ENCODE measurements around the gene WASF2.
"Not testable (repeated sequence)": the region's sequence is repeated elsewhere in the genome, so short reads cannot be mapped to it uniquely, and the experiment has no call there.

The WASF2 gene

DNA sequence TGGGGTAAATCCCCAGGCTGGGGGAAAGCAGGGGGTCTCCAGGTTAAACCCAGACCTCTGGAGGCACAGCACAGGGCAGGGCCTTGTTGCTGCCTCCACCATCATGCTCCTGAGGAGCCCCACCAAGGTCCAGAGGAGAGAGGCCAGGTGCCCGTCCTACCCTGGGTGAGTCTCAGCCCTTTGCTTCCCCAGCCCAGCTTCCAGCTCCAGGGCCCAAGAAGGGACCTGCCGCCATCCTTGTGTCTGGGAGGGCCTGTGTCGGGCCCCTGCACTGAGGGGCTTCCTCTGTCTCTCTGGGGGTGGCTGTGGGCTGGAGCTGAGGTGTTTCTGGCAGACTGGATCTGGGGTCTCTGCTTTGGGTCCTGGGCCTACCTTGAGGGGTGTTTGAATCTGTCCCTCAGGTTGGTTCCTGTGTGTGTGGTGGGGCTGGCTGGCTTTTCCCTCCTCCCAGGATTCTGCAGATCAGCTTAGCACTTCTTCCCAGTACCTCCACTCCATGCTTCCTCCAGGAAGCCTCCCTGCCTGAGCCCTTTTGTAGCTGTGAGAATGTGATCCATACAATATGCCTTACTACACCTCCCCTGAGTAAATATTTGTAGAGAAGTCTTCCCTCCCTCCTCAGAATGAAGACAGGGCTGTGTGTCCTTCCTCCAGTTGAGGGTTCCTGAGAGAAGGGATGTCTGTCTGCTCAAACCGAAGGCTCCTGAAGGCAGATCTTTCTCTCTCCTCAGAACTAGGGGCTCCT, 91.4 kb downstream of the WASF2 start:
- no peak for DNase-seq (ENCODE audit: low read depth in 2 of 2)

DNA sequence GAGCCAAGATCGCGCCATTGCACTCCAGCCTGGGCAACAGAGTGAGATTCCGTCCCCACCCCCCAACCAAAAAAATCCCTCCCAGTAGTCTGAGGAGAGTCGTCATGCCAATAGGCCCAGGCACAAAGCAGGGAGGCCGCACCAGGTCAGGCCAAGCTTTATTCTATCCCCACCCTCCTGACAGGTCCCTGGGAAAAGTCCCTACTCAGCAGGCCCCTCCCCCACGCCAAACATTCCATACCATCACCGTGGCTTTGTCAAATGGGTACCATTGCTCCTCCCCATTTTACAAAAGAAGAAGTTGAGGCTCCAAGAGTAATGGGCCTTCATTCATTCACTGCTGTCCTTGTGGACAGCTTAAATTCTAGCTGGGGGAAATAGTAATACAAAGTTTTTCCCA, 92.2 kb downstream of the WASF2 start:
- DNase-seq (ENCODE audit: low read depth in 2 of 2) = no peak

DNA sequence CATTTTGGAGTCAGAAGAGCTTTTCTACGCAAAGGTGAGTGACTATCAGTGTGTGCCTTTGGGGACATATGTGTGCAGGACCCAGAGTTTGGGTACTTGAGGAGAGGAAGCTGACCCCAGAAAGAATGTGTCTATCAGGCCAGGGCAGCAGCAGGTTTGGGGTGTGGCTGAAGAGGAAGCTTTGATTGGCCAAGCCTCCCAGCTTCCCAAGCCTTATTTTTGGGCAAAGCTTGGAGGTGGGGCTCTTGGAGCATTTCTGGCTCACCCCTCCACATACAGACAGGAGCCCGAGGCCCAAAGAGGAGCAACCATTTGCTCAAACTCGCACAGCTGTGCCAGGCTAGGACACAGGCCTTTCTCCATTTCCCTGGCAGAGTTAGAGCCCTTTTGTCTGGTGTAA, 92.9 kb downstream of the WASF2 start:
- no peak for DNase-seq (ENCODE audit: low read depth in 2 of 2)

DNA sequence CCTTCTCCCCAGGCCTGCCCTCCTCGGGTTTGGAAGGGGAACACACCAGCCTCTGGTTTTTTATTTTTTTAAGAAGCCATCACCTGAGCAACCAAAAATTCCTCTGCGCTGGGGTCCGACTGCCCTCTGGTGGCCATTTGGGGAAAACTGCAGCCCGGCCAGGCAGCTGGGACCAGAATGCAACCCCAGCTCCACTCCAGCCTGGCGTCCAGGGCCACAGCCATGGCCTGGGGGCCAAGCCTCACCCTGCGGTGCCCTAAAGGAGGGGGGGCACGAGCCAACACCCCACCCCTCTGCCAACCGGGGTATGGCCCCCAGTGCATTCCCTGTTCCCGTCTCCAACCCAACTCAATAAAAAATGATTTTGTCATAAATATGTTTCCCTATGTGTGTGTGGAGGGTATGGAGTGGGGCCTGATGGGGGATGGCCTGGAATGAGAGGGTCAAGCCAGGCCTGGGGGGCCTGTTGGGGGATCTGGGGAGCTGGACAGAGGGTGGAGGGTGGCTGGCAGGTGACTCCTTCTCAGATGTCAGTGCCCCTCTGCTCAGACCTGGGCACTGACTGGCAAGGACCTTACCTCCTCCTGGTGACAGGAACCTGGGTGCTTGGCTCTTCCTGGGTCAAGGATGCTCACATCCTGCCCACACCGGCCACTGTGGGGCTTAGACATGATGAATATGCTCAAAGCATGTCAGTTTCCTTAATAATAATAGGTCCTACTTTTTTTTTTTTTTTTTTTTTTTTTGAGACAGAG, 94.3 kb downstream of the WASF2 start:
- peak; percentile 65 to 73 for DNase-seq (ENCODE audit: low read depth in 2 of 2)

DNA sequence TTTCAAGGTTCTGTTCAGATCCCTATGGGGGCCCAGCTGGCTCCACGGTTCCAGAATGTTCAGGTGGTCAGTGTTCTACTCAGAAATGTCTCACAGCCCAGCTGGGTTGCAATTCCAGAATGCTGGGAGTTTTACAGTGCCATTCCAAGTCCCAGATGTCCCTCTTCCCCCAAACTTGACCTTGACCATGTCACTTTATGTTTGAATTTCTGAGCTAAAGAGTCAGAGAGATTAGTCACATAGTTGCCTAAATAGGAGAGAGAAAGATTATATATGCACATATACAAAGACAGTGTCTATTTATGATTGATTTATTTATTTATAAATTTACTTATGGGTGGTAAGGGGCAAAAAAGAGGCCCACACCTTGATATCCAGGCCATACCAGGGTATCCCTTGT, 95.0 kb downstream of the WASF2 start:
- DNase-seq (ENCODE audit: low read depth in 2 of 2) = no peak

DNA sequence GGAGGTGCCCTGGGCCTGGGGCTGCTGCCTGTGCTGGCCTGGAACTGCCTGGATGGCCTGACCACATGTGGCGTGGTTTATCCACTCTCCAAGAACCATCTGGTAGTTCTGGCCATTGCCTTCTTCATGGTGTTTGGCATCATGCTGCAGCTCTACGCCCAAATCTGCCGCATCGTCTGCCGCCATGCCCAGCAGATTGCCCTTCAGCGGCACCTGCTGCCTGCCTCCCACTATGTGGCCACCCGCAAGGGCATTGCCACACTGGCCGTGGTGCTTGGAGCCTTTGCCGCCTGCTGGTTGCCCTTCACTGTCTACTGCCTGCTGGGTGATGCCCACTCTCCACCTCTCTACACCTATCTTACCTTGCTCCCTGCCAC, 95.7 kb downstream of the WASF2 start:
- DNase-seq (ENCODE audit: low read depth in 2 of 2) = no peak

DNA sequence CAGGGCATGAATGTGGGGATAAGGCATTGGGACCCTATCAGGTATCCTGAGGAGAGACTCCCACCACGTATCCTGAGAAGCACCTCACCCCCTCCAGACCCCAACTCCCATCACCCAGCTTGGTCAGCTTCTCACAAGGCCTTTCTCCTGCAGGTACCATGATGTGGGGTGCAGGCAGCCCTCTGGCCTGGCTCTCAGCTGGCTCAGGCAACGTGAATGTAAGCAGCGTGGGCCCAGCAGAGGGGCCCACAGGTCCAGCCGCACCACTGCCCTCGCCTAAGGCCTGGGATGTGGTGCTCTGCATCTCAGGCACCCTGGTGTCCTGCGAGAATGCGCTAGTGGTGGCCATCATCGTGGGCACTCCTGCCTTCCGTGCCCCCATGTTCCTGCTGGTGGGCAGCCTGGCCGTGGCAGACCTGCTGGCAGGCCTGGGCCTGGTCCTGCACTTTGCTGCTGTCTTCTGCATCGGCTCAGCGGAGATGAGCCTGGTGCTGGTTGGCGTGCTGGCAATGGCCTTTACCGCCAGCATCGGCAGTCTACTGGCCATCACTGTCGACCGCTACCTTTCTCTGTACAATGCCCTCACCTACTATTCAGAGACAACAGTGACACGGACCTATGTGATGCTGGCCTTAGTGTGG, 96.2 kb downstream of the WASF2 start:
- no peak for DNase-seq (ENCODE audit: low read depth in 2 of 2)

DNA sequence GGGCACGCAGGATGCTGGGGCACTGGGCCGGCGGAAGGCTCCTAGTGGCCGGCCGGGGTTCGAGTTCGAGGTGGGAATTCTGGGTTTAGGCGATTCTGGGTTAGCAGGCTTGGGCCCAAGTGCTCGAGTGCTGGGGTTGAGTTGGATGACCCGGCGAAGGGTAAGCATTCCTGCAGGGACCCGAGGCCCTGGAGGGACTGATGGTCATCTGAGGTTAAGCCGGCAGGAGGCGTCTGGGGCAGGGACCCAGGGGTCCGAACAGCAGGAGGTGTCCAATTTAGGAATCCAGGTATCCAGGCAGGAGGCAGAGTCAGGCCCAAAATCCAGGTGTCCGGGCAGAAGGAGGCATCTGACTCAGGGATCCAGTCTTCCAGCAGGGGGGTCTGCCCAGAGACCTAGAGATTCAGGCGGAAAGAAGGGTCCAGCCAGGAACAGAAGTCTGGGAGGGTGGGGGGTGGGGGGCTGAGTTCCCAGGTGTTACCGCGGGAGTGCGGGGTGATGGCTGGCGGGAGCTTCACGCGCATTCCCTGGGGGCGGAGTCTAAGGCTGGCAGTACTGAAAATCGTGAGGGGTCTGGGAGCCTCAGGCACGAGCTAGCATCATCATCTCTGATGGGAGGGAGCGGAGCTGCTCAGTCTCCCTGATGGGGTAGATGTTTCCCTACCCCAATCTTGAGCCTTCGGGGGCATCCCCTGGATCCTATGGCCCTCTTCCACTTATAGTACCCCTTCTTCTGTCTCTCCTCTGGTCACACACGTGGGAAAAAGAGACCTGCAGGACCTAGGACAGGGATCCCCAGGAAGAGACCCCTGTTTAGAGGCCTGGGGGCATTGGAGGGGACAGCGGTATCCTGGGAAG, 97.0 kb downstream of the WASF2 start:
- no peak for DNase-seq (ENCODE audit: low read depth in 2 of 2)

DNA sequence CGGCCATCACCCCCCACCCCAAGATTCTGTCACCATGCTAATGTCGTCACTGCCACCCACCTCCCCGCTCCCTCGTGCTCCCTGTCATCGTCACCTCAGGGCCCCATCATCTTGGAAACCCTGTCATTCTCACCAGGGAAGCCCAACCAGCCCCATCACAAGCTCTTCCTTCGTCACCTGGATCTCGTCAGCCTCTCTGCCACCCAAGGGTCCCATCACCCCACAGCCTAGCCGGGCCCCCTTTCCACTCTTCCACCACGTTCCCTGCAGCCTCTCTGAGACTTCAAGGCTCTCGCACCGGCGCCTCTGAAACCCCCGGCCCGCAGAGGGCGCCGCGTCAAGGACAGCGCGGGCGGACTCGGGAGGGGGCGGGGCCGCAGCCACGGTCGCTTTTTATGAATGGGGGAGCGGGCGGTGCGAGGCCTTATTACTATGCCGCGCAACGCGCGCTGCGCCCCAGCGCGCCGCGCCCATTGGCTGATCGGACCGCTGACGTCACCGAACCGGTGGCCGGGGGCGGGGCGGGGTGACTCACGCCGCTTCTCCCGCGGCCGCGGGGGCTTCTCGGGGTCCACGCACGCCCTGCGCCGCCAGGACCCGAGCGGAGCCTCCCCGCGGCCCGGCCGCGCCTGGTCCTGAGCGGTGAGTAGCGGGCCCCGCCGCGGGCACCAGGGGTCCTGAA, 97.7 kb downstream of the WASF2 start, which contains the start of gene GPR3:
TSS of gene GPR3 (plus strand) at position 527 of the 682 bp plus-strand sequence. CDS start 1,177 bp downstream, outside the sequence.
- DNase-seq (ENCODE audit: low read depth in 2 of 2) = peak; percentile 93 to 95

DNA sequence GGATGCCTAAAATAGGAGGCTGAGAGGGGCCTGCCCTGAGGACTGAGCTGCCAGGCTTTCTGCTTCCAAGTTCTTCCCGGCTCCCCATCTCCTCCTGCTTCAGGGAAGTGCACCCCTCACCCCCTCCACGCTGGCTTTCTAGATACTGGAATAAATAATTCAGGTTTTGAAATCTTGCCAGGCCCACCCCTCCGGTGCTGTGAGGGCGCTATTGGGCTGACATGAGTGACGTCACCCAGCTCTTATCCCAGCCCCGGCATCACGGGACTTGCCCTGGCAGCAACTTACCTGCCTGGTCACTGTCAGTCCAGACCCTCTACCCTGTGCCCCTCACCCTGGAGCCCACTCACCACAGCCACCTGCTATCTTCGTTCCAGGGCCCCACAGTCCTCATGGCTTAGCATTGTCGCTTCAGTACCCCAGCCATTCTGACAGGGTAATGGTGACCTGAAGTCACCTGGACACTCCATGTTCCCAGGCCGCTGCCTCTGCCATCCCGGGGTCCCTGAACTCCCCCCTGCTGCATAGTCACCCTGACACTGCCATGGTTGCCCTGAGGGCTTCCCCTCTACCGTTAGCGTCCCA, 98.4 kb downstream of the WASF2 start:
- DNase-seq (ENCODE audit: low read depth in 2 of 2) = no peak

DNA sequence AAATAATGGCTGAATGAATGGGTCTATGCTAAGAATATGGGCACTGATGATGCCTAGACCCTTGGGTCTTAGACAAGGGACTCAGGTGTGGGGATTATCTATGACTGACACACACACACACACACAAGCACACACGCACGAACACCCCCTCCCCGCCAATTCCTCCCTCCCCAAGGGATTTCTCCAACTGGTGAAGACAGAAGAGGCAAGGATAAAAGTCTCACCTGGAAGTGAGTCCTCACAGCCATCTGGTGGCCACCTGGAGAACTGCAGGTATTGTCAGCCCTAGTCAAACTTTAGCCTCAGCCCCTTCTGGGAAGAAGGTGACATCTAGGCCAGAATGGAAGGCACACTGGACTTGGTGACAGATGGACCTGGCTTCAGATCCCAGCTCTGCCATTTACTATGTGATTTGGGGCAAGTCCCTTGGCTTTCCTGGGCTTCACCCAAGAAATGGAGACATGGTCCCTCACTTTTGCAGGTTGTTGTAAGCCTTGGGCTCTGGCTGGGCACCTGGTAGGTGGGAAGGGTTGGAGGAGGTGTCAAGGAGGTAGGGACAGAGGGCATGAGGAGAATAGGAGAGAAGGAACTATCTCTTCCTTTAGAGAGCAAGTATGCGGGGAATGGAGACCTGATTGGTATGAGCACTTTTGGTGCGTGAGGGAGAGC, 101.5 kb downstream of the WASF2 start:
- DNase-seq (ENCODE audit: low read depth in 2 of 2) = peak; percentile 70 to 73

DNA sequence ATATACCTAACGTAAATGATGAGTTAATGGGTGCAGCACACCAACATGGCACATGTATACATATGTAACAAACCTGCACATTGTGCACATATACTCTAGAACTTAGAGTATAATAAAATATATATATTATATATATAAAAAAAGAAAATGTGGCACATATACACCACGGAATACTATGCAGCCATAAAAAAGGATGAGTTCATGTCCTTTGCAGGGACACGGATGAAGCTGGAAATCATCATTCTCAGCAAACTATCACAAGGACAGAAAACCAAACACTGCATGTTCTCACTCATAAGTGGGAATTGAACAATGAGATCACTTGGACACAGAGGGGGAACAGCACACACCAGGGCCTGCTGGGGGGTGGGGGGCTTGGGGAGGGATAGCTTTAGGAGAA, 105.2 kb downstream of the WASF2 start:
- not testable (repeated sequence) for DNase-seq (ENCODE audit: low read depth in 2 of 2)

DNA sequence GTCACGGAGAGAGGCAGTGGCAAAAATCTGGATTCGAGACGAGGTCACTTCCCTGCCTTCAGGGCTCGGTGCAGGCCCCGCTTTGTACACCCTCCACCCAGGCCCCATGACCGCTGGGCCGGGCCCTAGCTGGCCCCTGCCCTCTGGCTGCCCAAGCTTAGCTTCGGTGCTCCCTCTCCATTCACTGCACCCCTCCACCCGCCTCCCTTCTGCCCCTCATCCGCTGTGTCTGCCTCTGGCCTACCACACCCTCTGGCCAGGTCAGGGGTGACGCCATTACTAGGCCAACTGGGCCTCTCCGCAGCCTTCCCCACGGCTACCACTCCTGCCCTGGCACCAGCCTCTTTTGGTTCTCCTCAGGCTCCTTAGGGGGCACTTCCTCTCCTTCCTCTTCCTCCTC, 106.3 kb downstream of the WASF2 start:
- DNase-seq (ENCODE audit: low read depth in 2 of 2) = no peak

DNA sequence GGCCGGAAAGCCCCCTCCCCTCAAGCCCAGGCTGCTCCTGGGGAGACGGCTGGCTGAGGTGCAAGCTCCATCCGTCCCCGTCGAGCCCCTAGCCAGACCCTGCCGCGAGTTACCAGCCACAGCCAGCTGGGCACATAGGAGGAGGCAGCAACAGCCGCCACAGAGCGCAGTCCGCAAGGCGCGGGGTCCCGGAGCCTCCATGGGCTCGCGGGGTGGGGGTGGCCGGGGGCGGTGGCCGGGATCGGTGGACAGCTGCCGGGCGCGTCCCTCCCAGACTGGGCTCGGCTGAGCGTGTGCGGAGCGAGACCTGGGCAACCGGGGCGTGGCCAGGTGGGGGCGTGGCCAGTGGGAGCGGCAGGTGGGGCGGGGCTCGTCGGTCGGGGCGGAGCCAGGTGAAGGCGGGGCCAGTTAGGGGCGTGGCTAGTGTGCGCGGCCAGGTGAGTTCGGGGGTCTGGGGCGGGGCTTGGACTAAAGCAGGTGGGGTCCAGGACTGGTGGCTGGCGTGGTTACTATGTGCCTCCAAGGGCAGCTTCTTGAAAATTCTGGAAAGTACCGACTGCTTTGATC, 106.8 kb downstream of the WASF2 start, which contains the start of gene CD164L2:
TSS of gene CD164L2 (minus strand) at position 295 of the 567 bp plus-strand sequence. CDS start at position 201, 94 bp downstream.
- DNase-seq (ENCODE audit: low read depth in 2 of 2) = no peak

DNA sequence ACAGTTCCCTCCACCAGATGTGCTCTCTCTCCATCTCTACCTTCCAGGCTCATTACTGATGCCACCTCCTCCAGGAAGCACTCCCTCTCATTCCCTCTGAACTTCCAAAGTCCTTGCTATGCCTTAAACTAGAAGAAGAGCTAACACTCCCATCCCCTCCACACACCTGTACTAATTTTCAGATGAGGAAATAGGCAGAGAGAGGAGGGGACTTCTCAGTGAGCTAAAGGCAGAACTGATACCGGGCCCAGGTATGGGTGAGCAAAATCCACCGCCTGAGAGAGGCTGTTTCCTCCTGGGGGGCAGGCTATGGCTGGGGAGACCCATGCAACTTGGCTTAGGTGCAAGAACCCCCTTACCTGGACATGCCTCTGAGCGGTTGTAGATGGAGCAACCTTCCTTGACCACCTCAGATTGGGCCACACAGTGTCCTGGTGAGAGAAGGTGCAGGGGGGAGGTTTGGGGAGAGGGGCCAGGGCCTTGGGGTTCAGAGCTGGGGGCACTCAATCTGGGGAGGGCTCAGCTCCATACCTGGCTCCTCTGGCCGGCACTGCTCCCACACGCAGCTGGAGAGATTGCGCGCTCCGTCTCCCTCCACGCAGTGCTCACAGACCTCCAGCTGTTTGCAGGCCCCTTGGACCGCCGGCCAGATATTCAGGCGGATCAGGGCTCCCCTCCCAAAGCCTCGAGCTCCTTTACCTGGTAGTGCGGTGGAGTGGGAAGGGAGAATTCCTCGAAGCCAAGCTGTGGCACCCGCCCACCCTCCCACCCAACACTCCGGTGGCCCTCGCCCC, 107.8 kb downstream of the WASF2 start:
- DNase-seq (ENCODE audit: low read depth in 2 of 2) = no peak

DNA sequence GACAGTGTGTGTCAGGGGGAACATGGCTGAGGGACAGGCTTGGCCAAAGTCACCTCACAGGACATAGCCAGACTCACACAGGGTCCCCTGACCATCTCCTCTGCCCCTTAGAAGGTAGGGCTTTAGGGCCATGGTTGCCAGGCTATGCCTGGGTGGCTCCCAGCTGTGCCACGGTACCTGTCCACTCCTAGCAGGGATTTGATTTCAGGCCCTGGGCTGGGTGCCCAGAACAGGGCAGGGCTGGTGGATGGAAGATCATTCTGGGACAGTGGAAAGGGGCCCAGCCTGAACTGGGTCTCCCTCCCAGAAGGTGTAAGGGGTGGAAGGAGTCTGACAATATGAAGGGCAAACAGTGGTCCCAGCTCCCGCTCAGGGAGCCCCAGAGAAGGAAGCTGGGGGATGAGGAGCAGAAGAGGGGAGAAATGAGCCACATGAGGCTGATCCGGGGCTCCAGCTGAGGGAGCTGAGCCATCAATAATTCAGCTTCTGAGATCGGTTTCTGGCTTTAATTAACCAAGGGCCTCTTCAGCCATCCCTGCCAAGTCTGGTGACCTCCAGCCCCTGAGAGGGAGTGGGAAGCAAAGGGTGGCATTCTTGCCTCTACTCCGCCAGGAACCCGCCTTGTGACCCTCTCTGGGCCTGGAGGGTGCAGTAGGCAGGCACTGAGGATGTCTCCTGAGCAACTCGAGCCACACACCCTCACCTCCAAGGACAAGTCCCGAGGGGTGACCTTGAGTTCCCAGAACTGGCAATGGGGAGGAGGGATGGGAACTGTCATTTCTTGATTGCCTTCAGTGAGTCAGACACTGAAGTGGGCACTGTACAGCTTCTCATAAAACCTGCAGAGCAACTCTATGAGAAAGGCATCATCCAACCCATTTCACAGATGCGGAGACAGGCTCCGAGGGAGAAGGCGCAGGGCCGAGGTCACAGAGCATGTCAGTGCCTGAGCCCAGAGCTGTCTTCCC, 108.9 kb downstream of the WASF2 start:
- no peak for DNase-seq (ENCODE audit: low read depth in 2 of 2)

DNA sequence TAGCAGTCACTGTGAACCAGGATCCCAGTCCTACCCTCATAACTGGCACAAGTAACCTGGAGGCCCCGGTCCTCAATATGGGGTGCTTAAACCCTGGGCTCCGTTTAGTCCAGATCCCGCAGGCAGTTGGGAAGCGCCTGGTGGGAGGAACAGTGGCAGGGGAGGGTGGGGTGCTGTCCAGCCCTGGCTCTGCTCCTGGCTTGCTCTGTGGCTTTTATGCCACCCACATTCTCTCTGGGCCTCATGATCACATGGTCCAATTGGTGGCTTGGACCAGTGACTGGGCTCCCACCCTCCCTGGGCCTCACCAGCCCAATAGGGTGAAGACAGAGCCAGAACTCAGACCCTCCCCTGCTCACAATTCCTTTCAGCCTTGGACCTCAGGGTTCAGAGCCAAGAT, 109.7 kb downstream of the WASF2 start:
- no peak for DNase-seq (ENCODE audit: low read depth in 2 of 2)

Measured in stimulated activated CD4-positive, alpha-beta T cell treated with anti-CD3 and anti-CD28 coated beads, Interleukin-1b, Interleukin-23, amount 100 ng/mL, for 4 hours (primary cell).